B cell (primary cell): ENCODE data around the gene SELP. TPM values are rescaled to one million over a fixed set of nuclear protein-coding genes. Genes with fewer than 3 reads are reported as not detected.

Source experiments
- ATAC-seq: fragments of 200-7000 bp; cut with Tn5 transposase; one replicate; pipeline ENCODE4 v1.10.0; 2021; ENCODE audit warnings: low read depth, mild to moderate bottlenecking, moderate number of reproducible peaks, moderate library complexity
- CTCF ChIA-PET: fragments of 350-600 bp; sonication (Branson Sonifier 250); formaldehyde crosslinking; loops from one replicate; lab custom pipeline; 2021; ENCODE audit warnings: antibody characterized with exemption, inconsistent platforms; lab: Charles Lee
- POLR2A ChIA-PET: fragments of 350-600 bp; sonication (Branson Sonifier 250); formaldehyde crosslinking; loops from one replicate; lab custom pipeline; 2021; ENCODE audit warnings: antibody characterized with exemption; lab: Charles Lee
- DNase-seq: peaks from one replicate; pipeline ENCODE4 v3.0.0; 2013
- H2AFZ ChIP-seq: 2 replicates; pipeline ENCODE4 v1.6.1; 2012; ENCODE audit warnings: mild to moderate bottlenecking, low read depth, low read length; ENCODE audit not compliant: insufficient read depth, poor library complexity, severe bottlenecking
- H3K27ac ChIP-seq, 2 donors: 1 replicate in 1 of 2; 2 replicates in 1 of 2; pipeline ENCODE4 v1.5.1; 2012 to 2013; ENCODE audit warnings: low read length in 2 of 2, mild to moderate bottlenecking in 2 of 2, moderate library complexity in 1 of 2
- H3K27me3 ChIP-seq, 4 experiments: fragments of 200-600 bp in 1 of 4; sonication (generic) in 1 of 4; replicated peaks in 1 of 4; 1 replicate in 2 of 4; 2 replicates in 2 of 4; pipeline versions ENCODE4 v1.6.1 to v1.7.0; 2013 to 2016; ENCODE audit warnings: low read length in 3 of 4, mild to moderate bottlenecking in 2 of 4, mixed read lengths in 1 of 4, moderate library complexity in 1 of 4; ENCODE audit not compliant: insufficient read depth in 4 of 4, control insufficient read depth in 3 of 4; ENCODE audit errors: control extremely low read depth in 1 of 4
- H3K36me3 ChIP-seq, 2 experiments: replicated peaks in 1 of 2; 1 replicate in 1 of 2; 2 replicates in 1 of 2; pipeline versions ENCODE4 v1.6.1 to v1.7.1; 2013; ENCODE audit warnings: low read length in 1 of 2; ENCODE audit not compliant: insufficient read depth in 2 of 2, control insufficient read depth in 1 of 2; ENCODE audit errors: control extremely low read depth in 1 of 2, extremely low read depth in 1 of 2
- H3K4me1 ChIP-seq, 2 donors: fragments of 200-600 bp in 1 of 2; sonication (generic) in 1 of 2; 1 replicate in 1 of 2; 2 replicates in 1 of 2; pipeline versions ENCODE4 v1.5.1 to v1.6.1; 2013 to 2017; ENCODE audit warnings: low read length in 2 of 2; ENCODE audit not compliant: control insufficient read depth in 2 of 2, insufficient read depth in 2 of 2
- H3K4me2 ChIP-seq: replicated peaks from 2 replicates; pipeline ENCODE3; 2012; ENCODE audit warnings: mild to moderate bottlenecking, low read depth, low read length; ENCODE audit not compliant: poor library complexity, severe bottlenecking
- H3K4me3 ChIP-seq, 5 experiments: fragments of 200-600 bp in 1 of 5; sonication (generic) in 1 of 5; 1 replicate in 3 of 5; 2 replicates in 2 of 5; pipeline versions ENCODE4 v1.5.1 to v1.7.0; 2011 to 2016; ENCODE audit warnings: low read length in 4 of 5, mild to moderate bottlenecking in 4 of 5, low read depth in 2 of 5, control low read depth in 1 of 5, moderate library complexity in 1 of 5; ENCODE audit not compliant: insufficient read depth in 1 of 5; ENCODE audit errors: control extremely low read depth in 1 of 5, extremely low read depth in 1 of 5
- H3K79me2 ChIP-seq: fragments of 200-600 bp; sonication (generic); one replicate; pipeline ENCODE4 v1.6.0; 2016; ENCODE audit warnings: low read length; ENCODE audit not compliant: control insufficient read depth, insufficient read depth
- H3K9ac ChIP-seq: fragments of 200-600 bp; sonication (generic); 2 replicates; pipeline ENCODE4 v1.6.1; 2017; ENCODE audit warnings: mild to moderate bottlenecking, low read length, moderate library complexity
- H3K9me3 ChIP-seq, 3 donors: one replicate each; pipeline versions ENCODE4 v1.6.1 to v1.7.1; 2013; ENCODE audit warnings: low read length in 2 of 3; ENCODE audit not compliant: control insufficient read depth in 2 of 3, insufficient read depth in 1 of 3; ENCODE audit errors: control extremely low read depth in 1 of 3
- H4K20me1 ChIP-seq: 2 replicates; pipeline ENCODE4 v1.6.0; 2012; ENCODE audit warnings: mild to moderate bottlenecking, low read length; ENCODE audit not compliant: insufficient read depth, control insufficient read depth, poor library complexity, severe bottlenecking
- H3K27ac Mint-ChIP-seq: one replicate; pipeline ENCODE4 v1.8.0; 2021; ENCODE audit warnings: mixed read lengths
- H3K27me3 Mint-ChIP-seq: one replicate; pipeline ENCODE4 v1.8.0; 2021; ENCODE audit warnings: mixed read lengths
- H3K4me1 Mint-ChIP-seq: one replicate; pipeline ENCODE4 v1.8.0; 2021; ENCODE audit warnings: mixed read lengths
- H3K4me3 Mint-ChIP-seq: one replicate; pipeline ENCODE4 v1.8.0; 2021; ENCODE audit warnings: mixed read lengths
- H3K9me3 Mint-ChIP-seq: one replicate; pipeline ENCODE4 v1.8.0; 2022; ENCODE audit warnings: mixed read lengths; ENCODE audit not compliant: insufficient read depth
- CTCF ChIP-seq: fragments of 200-600 bp; IDR thresholded peaks from one replicate; pipeline ENCODE4 v1.8.0; 2022; ENCODE audit warnings: antibody characterized with exemption, mild to moderate bottlenecking
- EZH2 ChIP-seq: IDR thresholded peaks from 2 replicates; pipeline ENCODE4 v1.6.1; 2012; ENCODE audit warnings: borderline replicate concordance, low read depth, mild to moderate bottlenecking, moderate library complexity, low read length; ENCODE audit not compliant: insufficient read depth, poor library complexity, severe bottlenecking
- WGBS: methylation state at CpG from one replicate; pipeline ENCODE4 v1.1.5; 2013; ENCODE audit warnings: missing lambda C conversion rate; ENCODE audit not compliant: insufficient coverage; 5-methylcytosine and 5-hydroxymethylcytosine counted together
- intact Hi-C: fragments of 100-400 bp; cut with micrococcal nuclease; formaldehyde crosslinking; loops from one replicate; pipeline ENCODE4 v1.10.0; 2022
- polyA plus RNA-seq: library from polyadenylated mRNA; depleted of rRNA; stranded (reverse); fragments of >200 nt; gene quantifications from 2 replicates; pipeline ENCODE4 v1.2.3, GENCODE V29; 2012
- total RNA-seq, 2 donors: library from RNA; stranded (reverse); fragments of 120-200 nt in 1 of 2; gene quantifications; 1 replicate in 1 of 2; 2 replicates in 1 of 2; pipeline versions ENCODE4 v1.2.3 to v1.2.4, GENCODE V29; 2013 to 2022

The SELP gene
- total and polyA plus RNA-seq, 2 donors (not counting 1 experiment from before 2014, with no cell fraction given), result 0.99 to 1.9 TPM

DNA sequence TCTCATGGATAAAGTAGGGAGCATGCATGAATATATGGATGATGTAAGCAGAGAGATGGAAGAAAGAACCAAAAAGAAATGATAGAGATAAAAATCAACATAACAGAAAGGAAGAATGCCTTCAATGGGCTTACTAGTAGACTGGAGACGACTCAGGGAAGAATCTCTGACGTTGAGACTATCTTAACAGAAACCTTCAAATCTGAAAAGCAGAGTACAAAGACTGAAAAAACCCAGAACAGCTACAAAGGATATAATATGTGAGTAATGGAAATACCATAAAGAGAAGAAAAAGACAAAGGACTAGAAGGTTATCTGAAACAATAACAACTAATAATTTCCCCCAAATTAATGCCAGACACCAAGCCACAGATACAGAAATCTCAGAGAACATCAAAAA, 18.3 kb upstream of the SELP start:
- no peak overlapping the region for H3K4me3 Mint-ChIP-seq
- DNase-seq (no peak), ATAC-seq (no peak)
- Histone ChIP-seq H3K9ac (no peak overlapping the region), H3K27me3 (no peaks in the 10 kb centered on the region), H4K20me1 (no peaks in the 10 kb centered on the region), H3K4me3 (no peak overlapping the region), H3K4me2 (no peak overlapping the region), H2AFZ (no peak overlapping the region), H3K36me3 (no peaks in the 10 kb centered on the region), H3K27ac (no peak overlapping the region), H3K9me3 (peaks cover 0 to 4% (median 3%) of the 10 kb centered on the region in 3 donors), H3K4me1 (peaks cover 4 to 7% of the 10 kb centered on the region in 2 donors), H3K79me2 (no peaks in the 10 kb centered on the region)
- H3K4me1 Mint-ChIP-seq, result peaks cover 19% of the 10 kb centered on the region
- TF ChIP-seq EZH2, result no peak
- no peak for TF ChIP-seq CTCF
- H3K27ac Mint-ChIP-seq, result no peak overlapping the region
- POLR2A ChIA-PET, result no interaction called here
- no CpG with 5 or more reads among the region's 2 CpGs for WGBS
- no peaks in the 10 kb centered on the region for H3K27me3 Mint-ChIP-seq
- no peaks in the 10 kb centered on the region for H3K9me3 Mint-ChIP-seq
- CTCF ChIA-PET, result interaction anchor here (2.5 kb wide), 1 partner anchor 64 kb away, joined by 11 read pairs; no protein-coding TSS in a partner anchor
- intact Hi-C loops, result no loop called here

DNA sequence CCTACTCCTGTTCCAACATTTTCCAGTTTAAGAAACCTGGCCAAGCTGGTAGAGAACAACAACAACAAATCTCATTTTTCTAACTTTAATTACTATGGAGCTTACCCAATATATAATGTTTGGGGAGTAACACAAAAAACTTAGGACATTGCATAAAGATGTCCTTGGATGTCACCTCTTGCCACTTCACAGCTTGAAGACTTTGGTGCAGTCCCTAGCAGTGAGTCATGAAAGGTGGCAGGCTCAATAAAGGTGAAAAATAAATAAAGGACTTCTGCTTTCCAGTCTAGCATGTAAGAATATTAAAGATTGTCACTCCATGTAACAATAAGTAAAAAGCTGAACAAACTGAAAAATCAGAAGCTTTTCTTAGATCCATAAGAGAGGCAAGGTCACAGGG, 17.6 kb upstream of the SELP start:
- H3K4me2 ChIP-seq, result no peak overlapping the region
- ChIA-PET POLR2A (no interaction called here), CTCF (interaction anchor here (2.5 kb wide), 1 partner anchor 65 kb away, joined by 11 read pairs; no protein-coding TSS in a partner anchor)
- ATAC-seq, result no peak
- no peak for DNase-seq
- H3K4me1 Mint-ChIP-seq, result peaks cover 21% of the 10 kb centered on the region
- H3K27me3 ChIP-seq, result no peaks in the 10 kb centered on the region
- H3K4me3 ChIP-seq, result no peak overlapping the region
- no peaks in the 10 kb centered on the region for H3K36me3 ChIP-seq
- no peak overlapping the region for H3K27ac Mint-ChIP-seq
- peaks cover 0 to 4% (median 3%) of the 10 kb centered on the region in 3 donors for H3K9me3 ChIP-seq
- no peaks in the 10 kb centered on the region for H4K20me1 ChIP-seq
- TF ChIP-seq CTCF (no peak), EZH2 (no peak)
- no peaks in the 10 kb centered on the region for H3K9me3 Mint-ChIP-seq
- H2AFZ ChIP-seq, result no peak overlapping the region
- H3K27ac ChIP-seq, result no peak overlapping the region
- intact Hi-C loops, result no loop called here
- no peaks in the 10 kb centered on the region for H3K27me3 Mint-ChIP-seq
- no peak overlapping the region for H3K9ac ChIP-seq
- no peak overlapping the region for H3K4me3 Mint-ChIP-seq
- H3K4me1 ChIP-seq, result peaks cover 4 to 7% of the 10 kb centered on the region in 2 donors
- no peaks in the 10 kb centered on the region for H3K79me2 ChIP-seq
